GM19351 (cell line): ENCODE measurements around the gene CGB2.
"Not testable (repeated sequence)": the region's sequence is repeated elsewhere in the genome, so short reads cannot be mapped to it uniquely, and the experiment has no call there.

Experiments used
- ATAC-seq: cut with Tn5 transposase; IDR thresholded peaks from one replicate; pipeline ENCODE4 v1.9.1; 2021; ENCODE audit warnings: mild to moderate bottlenecking, moderate library complexity; ENCODE audit not compliant: unreplicated experiment

CGB2 gene

DNA sequence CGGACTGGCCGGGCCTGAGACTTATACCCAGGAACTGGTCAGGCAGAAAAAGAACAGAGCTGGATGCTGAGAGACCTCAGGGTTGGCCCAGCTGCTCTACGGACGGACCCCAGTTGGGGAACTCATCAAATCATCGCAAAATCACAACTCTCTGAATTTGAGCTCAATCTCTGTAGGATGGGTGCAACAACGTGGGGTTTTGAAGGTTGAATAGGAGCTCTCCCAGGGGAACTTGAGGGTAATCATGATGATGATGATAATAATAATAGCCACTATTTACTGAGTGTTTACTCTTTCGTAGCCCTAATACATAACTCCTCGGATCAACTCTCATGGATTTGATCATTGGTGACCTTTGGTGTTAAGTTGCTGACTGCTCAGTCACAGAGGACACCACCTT is 1.4 kb upstream of the CGB2 start:
- ATAC-seq, result not testable (repeated sequence)

DNA sequence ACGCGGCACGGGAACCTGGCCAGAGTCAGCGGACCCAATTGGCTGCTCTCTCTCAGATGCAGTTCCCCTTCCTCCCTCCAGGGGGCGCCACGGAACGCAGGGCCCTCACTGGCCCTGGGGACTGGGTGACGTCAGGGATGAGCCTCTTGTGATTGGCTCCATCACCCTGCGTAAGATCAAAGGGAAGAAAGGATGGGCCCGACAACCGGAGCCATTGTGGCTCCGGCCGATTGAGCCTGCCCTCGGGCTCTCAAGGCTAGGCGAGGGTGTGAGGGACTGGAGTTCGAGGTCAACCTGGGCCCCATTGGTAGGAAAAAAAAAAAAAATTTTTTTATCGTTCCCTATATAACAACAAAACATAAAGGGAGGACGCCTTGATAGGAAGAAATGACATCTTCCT is 5.1 kb downstream of the CGB2 start, which contains the start of gene CGB1:
CGB1 (minus strand) TSS at position 81 of the 400 bp plus-strand sequence. CDS start 184 bp downstream, outside the sequence.
- ATAC-seq, result not testable (repeated sequence)

DNA sequence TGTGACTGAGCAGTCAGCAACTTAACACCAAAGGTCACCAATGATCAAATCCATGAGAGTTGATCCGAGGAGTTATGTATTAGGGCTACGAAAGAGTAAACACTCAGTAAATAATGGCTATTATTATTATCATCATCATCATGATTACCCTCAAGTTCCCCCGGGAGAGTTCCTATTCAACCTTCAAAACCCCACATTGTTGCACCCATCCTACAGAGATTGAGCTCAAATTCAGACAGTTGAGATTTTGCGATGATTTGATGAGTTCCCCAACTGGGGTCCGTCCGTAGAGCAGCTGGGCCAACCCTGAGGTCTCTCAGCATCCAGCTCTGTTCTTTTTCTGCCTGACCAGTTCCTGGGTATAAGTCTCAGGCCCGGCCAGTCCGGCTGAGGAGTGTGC is 6.4 kb downstream of the CGB2 start:
- not testable (repeated sequence) for ATAC-seq

DNA sequence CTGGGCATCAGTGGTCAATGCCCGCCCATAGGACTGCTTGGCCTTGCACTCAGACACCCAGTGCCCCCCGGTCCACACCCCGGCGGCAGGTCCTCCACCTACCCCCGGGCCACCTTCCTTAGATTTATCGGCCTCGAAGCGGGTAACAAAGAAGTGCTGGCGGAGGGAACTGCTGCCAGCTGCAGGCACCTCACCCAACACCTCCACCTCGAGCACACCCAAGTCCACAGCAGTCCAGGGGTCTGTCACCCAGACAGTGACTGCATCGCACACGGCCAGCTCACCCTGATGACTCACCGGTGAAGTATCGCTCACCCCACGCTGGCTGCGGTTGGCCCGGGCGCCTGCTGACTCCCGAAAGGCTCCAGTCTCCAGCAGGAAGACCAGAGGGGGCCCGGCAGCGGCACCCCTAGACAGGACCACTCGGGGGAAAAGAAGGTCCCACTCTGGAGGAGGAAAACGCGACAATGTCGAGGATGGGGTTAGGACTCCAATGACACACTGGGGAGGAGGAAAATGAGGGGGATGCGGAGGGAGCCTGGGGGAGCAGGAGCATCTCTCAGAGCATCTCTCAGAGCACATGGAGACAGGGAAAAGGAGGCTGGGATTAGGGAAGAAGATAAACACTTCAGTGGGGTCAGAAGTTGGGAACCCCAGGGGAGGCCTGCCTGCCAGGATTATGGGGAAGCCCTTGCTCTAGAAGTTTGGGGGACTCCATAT is 7.0 kb downstream of the CGB2 start:
- not testable (repeated sequence) for ATAC-seq

DNA sequence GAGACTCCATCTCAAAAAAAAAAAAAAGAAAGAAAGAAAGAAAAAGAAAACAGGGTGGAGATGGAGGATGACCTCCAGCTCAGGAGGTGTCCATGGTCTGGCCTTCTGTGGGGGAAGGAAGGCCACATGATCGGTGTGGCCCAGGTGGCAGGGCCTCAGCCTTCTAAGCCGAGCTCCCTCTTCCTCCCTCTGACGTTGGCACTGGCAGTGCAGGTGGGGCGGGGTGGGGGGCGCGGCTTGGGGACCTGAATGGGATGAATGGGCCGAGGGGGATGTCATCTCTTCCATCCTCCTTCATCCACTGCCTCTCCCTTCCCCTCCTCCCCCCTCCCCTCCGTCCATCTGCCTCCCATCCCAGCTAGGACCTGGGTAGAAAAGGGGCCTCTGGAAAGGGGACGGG is 8.0 kb downstream of the CGB2 start:
- ATAC-seq, result not testable (repeated sequence)

- ATAC-seq, result no peak
Observed at GRCh38 chr19:49042177-49042576, 10.5 kb downstream of the CGB2 start.

DNA sequence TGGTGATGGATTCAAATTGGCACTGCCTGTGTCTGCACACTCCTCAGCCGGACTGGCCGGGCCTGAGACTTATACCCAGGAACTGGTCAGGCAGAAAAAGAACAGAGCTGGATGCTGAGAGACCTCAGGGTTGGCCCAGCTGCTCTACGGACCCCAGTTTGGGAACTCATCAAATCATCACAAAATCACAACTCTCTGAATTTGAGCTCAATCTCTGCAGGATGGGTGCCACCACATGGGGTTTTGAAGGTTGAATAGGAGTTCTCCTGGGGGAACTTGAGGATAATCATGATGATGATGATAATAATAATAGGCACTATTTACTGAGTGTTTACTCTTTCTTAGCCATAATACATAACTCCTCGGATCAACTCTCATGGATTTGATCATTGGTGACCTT is 11.0 kb downstream of the CGB2 start:
- ATAC-seq, result not testable (repeated sequence)

GRCh38 chr19:49043548-49043947 is 11.9 kb downstream of the CGB2 start, which contains the start of gene CGB5:
Gene CGB5, plus strand, starts transcription at chr19:49043848. Its CDS starts 362 bp downstream, at chr19:49044210.
- not testable (repeated sequence) for ATAC-seq

DNA sequence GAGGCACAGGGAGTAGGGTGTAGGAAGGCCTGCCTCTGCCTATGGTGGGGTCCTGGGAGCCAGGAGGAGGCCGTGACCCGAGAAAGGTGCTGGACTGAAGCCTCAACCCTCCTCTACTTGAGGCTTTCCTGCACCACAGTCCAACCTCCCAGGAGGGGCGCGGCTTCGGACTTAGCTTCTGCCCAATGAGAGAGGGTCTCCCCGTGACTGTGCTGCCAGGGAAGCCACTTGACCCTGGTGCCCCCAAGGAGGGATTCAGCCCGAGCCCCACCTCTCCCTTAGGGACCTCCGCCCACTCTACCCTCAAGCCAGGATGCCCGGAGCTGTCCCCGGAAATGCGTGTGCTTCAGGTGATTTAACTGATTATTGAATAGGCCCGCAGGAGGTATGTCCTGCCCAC is 17.3 kb downstream of the CGB2 start, which contains the start of gene CGB8:
CGB8 (minus strand) TSS at position 101 of the 400 bp plus-strand sequence. CDS start 372 bp downstream, outside the sequence.
- ATAC-seq, result not testable (repeated sequence)

- not testable (repeated sequence) for ATAC-seq
Observed at GRCh38 chr19:49049834-49050233, 18.1 kb downstream of the CGB2 start.

- not testable (repeated sequence) for ATAC-seq
Observed at GRCh38 chr19:49050376-49051033, 18.8 kb downstream of the CGB2 start.

DNA sequence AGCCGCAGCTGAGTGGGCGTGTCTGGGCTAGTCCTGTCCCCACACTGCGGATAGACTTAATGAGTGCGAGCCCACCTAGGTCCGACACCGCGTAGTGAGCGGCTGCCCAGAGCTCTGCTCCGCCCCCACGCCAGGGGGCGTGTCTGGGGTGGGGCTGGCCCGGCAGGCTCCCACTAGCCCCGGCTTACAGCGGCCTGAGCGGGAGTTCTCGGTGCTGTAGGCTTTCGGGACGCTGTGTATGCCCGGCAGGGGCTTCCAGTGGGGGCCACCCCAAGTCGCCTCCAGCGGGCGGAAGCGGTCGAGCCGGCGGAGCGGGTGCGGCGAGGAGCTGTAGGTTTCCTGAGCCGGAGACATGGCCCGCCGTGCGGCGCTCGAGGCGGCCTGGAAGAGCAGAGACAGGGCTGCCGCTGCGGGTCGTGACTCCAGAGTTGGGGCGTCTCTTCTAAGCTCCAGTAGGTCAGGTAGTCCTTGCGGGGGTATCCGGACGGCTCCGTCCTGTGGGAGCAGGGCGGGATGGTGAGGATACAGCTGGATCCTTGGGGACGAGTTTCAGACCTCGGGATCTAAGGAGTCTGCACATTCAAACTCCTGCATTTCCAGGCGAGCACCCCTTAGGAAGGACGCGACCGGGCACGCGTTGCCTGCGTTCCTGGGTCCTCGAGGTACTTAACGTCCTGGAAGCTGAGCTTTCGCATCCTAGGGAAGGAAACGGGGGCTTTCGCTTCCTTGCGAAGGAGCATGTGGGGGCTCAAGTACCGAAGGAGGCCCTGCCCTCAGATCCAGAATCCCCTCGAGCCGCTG is 24.6 kb downstream of the CGB2 start:
- no peak for ATAC-seq

- not testable (repeated sequence) for ATAC-seq
Observed at GRCh38 chr19:49056902-49057596, 25.4 kb downstream of the CGB2 start.

- no peak for ATAC-seq
Observed at GRCh38 chr19:49057636-49058234, 26.0 kb downstream of the CGB2 start, which contains the start of gene CGB7. Gene CGB7, minus strand, starts transcription at chr19:49057749. Its CDS starts 2,374 bp downstream, at chr19:49055375.

GRCh38 chr19:49058562-49058961 is 26.9 kb downstream of the CGB2 start:
- no peak for ATAC-seq

DNA sequence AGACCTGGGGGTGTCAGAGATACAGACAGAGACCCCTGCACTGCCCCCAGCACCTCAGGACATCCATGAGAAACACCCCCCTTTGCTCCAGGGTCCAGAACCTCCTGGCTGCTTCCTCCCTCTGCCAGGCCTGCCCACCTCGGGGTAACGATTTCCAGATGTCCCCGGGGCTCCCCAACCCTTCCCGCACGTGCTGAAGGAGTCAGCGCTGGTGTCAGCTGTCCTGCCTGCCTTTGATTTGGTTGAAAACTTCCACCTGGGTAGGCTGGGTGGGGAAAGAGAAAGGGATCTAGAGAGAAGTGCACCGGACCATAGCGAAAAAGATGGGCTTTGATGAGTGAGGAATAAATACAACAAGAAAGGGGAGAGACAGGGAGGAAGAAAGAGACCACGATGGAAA is 27.4 kb downstream of the CGB2 start:
- ATAC-seq, result no peak

GRCh38 chr19:49061000-49061399 is 29.3 kb downstream of the CGB2 start:
- ATAC-seq, result no peak

GRCh38 chr19:49061445-49061844 is 29.8 kb downstream of the CGB2 start:
- no peak for ATAC-seq

DNA sequence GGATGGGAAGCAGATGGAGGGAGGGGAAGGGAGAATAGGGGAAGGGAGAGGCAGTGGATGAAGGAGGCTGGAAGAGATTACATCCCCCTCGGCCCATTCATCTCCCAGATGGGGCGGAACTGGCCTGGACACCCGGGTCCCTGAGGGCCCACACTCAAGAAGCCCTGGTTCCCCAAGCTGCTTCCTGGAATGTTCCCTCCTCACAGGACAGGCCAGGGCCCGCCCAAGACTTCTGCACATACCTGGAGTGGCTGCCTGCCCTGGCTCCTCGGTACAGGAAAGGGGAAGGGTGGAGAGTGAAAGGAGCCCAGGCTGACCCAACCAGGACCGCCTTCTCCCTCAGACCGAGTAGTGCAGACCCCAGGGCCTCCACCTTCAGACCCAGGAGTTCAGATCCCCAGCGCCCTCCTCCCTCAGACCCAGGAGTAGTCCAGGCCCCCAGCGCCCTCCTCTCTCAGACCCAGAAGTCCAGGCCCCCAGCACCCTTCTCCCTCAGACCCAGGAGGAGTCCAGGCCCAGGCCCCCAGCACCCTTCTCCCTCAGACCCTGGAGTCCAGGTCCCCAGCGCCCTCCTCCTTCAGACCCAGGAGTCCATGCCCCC is 32.4 kb downstream of the CGB2 start:
- ATAC-seq, result no peak
